ENCODE data around the gene SIN3B.

DNA sequence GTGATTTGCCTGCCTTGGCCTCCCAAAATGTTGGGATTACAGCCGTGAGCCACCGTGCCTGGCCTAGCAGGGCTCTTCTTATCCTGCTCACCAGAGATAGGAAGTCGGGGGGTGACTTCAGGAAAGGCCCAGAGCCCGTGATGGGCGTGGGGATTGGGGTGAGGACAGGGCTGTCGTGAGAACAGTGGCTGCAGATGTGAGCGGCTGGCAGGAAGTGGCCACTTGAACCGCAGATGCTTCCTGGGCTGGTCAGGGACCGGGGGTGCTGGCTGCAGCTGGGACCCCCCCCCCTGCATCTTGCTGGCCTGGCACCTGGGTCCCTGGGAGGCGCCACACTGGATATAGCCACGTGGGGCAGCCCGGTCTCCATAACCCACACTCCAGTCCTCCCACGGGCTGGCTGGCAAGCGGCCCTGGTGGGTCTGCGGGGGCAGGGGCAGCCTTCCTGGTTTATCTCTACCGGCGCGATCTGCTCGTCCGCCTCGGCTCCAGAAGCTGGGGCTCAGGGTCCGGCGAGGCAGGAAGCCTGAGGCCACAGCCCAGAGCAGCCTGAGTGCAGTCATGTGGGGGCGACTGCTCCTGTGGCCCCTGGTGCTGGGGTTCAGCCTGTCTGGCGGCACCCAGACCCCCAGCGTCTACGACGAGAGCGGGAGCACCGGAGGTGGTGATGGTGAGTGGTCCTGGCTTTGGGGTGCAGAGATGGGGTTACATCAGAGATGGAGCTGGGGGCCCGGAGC, 59.6 kb downstream of the SIN3B start, which contains the start of gene F2RL3:
- TF ChIP-seq POLR2A (IDR thresholded peaks at IDR 0.05) (peak in 2 of 4 donors; percentile 11 to 49), CTCF (IDR thresholded peaks at IDR 0.05) (no peak)
